Spleen (tissue), 13 donors: ENCODE measurements around the gene CDRT15. TPM values are rescaled to one million over a fixed set of nuclear protein-coding genes. Genes with fewer than 3 reads are reported as not detected.
"Not testable (repeated sequence)": the region's sequence is repeated elsewhere in the genome, so short reads cannot be mapped to it uniquely, and the experiment has no call there.

Experiments
- DNase-seq: peaks from one replicate; pipeline ENCODE4 v3.0.0-alpha.2; 2020
- H3K27ac ChIP-seq, 8 donors: fragments of 200-600 bp; sonication (generic) in 7 of 8; 1 replicate in 4 of 8; 2 replicates in 4 of 8; pipeline versions ENCODE4 v1.5.0 to v1.8.0; 2016 to 2021; ENCODE audit warnings: inconsistent platforms in 4 of 8, mild to moderate bottlenecking in 4 of 8, moderate library complexity in 1 of 8
- H3K27me3 ChIP-seq, 7 donors: fragments of 200-600 bp; sonication (generic) in 6 of 7; replicated peaks in 1 of 7; 1 replicate in 4 of 7; 2 replicates in 3 of 7; pipeline versions ENCODE4 v1.5.0 to v1.8.0; 2016 to 2021; ENCODE audit warnings: inconsistent platforms in 3 of 7, mild to moderate bottlenecking in 1 of 7
- H3K36me3 ChIP-seq, 6 donors: fragments of 200-600 bp; sonication (generic) in 5 of 6; 1 replicate in 4 of 6; 2 replicates in 2 of 6; pipeline versions ENCODE4 v1.5.0 to v1.8.0; 2016 to 2021; ENCODE audit warnings: inconsistent platforms in 2 of 6
- H3K4me1 ChIP-seq, 6 donors: fragments of 200-600 bp; sonication (generic) in 5 of 6; 1 replicate in 3 of 6; 2 replicates in 3 of 6; pipeline versions ENCODE4 v1.5.0 to v1.8.0; 2016 to 2021; ENCODE audit warnings: inconsistent platforms in 3 of 6
- H3K4me3 ChIP-seq, 8 donors: fragments of 200-600 bp; sonication (generic) in 7 of 8; 1 replicate in 4 of 8; 2 replicates in 4 of 8; pipeline versions ENCODE4 v1.5.0 to v1.8.0; 2016 to 2021; ENCODE audit warnings: inconsistent platforms in 4 of 8, mild to moderate bottlenecking in 4 of 8, moderate library complexity in 2 of 8
- H3K9me3 ChIP-seq, 8 donors: fragments of 200-600 bp; sonication (generic) in 7 of 8; 1 replicate in 4 of 8; 2 replicates in 4 of 8; pipeline versions ENCODE4 v1.5.0 to v1.8.0; 2016 to 2021; ENCODE audit warnings: inconsistent platforms in 4 of 8
- POLR2A ChIP-seq, 3 donors: fragments of 450-650 bp; IDR thresholded peaks; one replicate each; pipeline ENCODE4 v1.5.1; 2017; ENCODE audit warnings: antibody characterized with exemption in 3 of 3, mild to moderate bottlenecking in 1 of 3
- POLR2AphosphoS5 ChIP-seq, 3 donors: sonication (generic); formaldehyde crosslinking; IDR thresholded peaks; one replicate each; pipeline ENCODE4 v1.5.1; 2017; ENCODE audit warnings: antibody characterized with exemption in 3 of 3
- WGBS, 5 donors: extraction: QIAGEN DNeasy Blood & Tissue Kit in 3 of 5; methylation state at CpG; one replicate each; pipeline versions ENCODE4 v1.1.5 to v1.1.7; 2013 to 2018; 5-methylcytosine and 5-hydroxymethylcytosine counted together
- intact Hi-C: fragments of 100-400 bp; cut with DNase I; formaldehyde crosslinking; loops from one replicate; pipeline ENCODE4 v1.15.0; 2023; ENCODE audit warnings: low total_unique reads
- long read RNA-seq, 2 donors: transcript quantifications; one replicate each; lab custom pipeline, GENCODE V29; 2026
- polyA plus RNA-seq, 3 donors: library from polyadenylated mRNA; stranded (reverse); fragments of 200-250 nt; gene quantifications; one replicate each; pipeline ENCODE4 v1.2.1, GENCODE V29; 2013
- total RNA-seq, 7 donors: library from RNA; depleted of rRNA in 3 of 7; stranded (reverse); fragments of >200 nt in 3 of 7; fragmentation: NEBNext Ultra II Directional in 4 of 7; extraction: Animal tissue kit (Norgen Biotek cat#: 25700) in 4 of 7; gene quantifications; one replicate each; pipeline versions ENCODE4 v1.1.0 to v1.2.1, GENCODE V29; 2016 to 2021
- TF ChIP-seq, protein P1 (sequence below), 11 experiments: fragments of 200-600 bp in 7 of 11; fragments of 450-650 bp in 4 of 11; sonication (generic) in 4 of 11; IDR thresholded peaks in 8 of 11; conservative IDR thresholded peaks in 3 of 11; 1 replicate in 7 of 11; 2 replicates in 4 of 11; pipeline versions ENCODE4 v1.4.0 to v1.8.0; 2016 to 2021; ENCODE audit warnings: antibody characterized with exemption in 11 of 11, inconsistent platforms in 4 of 11, mild to moderate bottlenecking in 1 of 11
- donor health status: healthy with polysubstance abuse.
- donor health status: DM: no; HTN: no; CAD: no; lungs with moderate emphysema.
- donor health status: DM: no; HTN: no; CAD: no.
- donor health status: Bipolar disorder and iron deficiency.
- donor health status: healthy.
- donor health status: DM: no; HTN: no; CAD: no.
- donor health status: DM: yes; HTN: yes; CAD: no.

CDRT15 gene
- total RNA-seq = not detected
- polyA plus RNA-seq = not detected
- long read RNA-seq, donor 1 = 0 reads
- long read RNA-seq, donor 2 = 0 reads

DNA sequence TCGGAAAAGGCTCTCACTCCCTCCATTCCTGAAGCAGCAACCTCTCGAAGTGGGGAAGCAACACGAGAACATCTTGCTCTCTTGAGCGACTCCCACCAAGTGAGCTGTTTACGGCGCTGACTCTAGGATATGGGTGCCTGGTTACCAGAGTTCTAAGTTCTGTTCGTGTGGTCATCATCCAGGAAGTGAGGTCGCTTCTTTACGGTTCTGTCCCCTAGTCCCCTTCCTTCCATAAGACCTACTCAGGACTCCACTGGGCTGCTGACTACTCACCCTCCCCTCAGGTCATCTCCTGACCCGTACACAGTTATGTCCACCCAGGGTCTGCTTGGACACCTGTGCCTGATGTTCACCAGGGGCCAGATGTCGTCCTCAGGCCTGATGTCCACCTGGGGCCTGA is at the start of gene CDRT15:
TSS of gene CDRT15 (minus strand) at position 101 of the 400 bp plus-strand sequence. CDS start at position 72, 29 bp downstream.
- H3K27me3 ChIP-seq, H3K4me3 ChIP-seq, H3K36me3 ChIP-seq, H3K9me3 ChIP-seq, H3K27ac ChIP-seq, DNase-seq, intact Hi-C loops, H3K4me1 ChIP-seq: not testable (repeated sequence)
- WGBS, 5 donors = 80 to 95% (median 91%) methylated on average over 9 to 11 of the region's 11 CpGs

- DNase-seq = no peak
- Histone ChIP-seq H3K27me3 (peaks cover 0 to 12% (median 0%) of the 10 kb centered on the region in 7 donors), H3K4me3 (no peak overlapping the region), H3K36me3 (no peaks in the 10 kb centered on the region), H3K9me3 (no peaks in the 10 kb centered on the region), H3K4me1 (no peaks in the 10 kb centered on the region), H3K27ac (no peak overlapping the region)
- intact Hi-C loops = no loop called here
- WGBS, 5 donors = 74 to 87% (median 83%) methylated on average over 2 of the region's 2 CpGs
- no peak for TF ChIP-seq POLR2A (IDR thresholded peaks at IDR 0.05)
- no peak for TF ChIP-seq POLR2AphosphoS5 (IDR thresholded peaks at IDR 0.05)
- TF ChIP-seq, protein P1, sequence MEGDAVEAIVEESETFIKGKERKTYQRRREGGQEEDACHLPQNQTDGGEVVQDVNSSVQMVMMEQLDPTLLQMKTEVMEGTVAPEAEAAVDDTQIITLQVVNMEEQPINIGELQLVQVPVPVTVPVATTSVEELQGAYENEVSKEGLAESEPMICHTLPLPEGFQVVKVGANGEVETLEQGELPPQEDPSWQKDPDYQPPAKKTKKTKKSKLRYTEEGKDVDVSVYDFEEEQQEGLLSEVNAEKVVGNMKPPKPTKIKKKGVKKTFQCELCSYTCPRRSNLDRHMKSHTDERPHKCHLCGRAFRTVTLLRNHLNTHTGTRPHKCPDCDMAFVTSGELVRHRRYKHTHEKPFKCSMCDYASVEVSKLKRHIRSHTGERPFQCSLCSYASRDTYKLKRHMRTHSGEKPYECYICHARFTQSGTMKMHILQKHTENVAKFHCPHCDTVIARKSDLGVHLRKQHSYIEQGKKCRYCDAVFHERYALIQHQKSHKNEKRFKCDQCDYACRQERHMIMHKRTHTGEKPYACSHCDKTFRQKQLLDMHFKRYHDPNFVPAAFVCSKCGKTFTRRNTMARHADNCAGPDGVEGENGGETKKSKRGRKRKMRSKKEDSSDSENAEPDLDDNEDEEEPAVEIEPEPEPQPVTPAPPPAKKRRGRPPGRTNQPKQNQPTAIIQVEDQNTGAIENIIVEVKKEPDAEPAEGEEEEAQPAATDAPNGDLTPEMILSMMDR (IDR thresholded peaks at IDR 0.05 in 8 of 11, conservative IDR thresholded peaks at IDR 0.05 in 3 of 11) = no peak
Measured at GRCh38 chr17:14282726-14283125, 46.1 kb upstream of the CDRT15 start.

GRCh38 chr17:14281530-14281929 is 44.9 kb upstream of the CDRT15 start:
- Histone ChIP-seq H3K4me1 (no peaks in the 10 kb centered on the region), H3K27me3 (peaks cover 0 to 12% (median 0%) of the 10 kb centered on the region in 7 donors), H3K36me3 (no peaks in the 10 kb centered on the region), H3K4me3 (no peak overlapping the region), H3K9me3 (no peaks in the 10 kb centered on the region), H3K27ac (no peak overlapping the region)
- intact Hi-C loops = no loop called here
- 73 to 97% (median 92%) methylated on average over 3 of the region's 3 CpGs for WGBS, 5 donors
- TF ChIP-seq, protein P1 (IDR thresholded peaks at IDR 0.05 in 8 of 11, conservative IDR thresholded peaks at IDR 0.05 in 3 of 11) = no peak
- TF ChIP-seq POLR2A (IDR thresholded peaks at IDR 0.05) (no peak), POLR2AphosphoS5 (IDR thresholded peaks at IDR 0.05) (no peak)
- DNase-seq = no peak

DNA sequence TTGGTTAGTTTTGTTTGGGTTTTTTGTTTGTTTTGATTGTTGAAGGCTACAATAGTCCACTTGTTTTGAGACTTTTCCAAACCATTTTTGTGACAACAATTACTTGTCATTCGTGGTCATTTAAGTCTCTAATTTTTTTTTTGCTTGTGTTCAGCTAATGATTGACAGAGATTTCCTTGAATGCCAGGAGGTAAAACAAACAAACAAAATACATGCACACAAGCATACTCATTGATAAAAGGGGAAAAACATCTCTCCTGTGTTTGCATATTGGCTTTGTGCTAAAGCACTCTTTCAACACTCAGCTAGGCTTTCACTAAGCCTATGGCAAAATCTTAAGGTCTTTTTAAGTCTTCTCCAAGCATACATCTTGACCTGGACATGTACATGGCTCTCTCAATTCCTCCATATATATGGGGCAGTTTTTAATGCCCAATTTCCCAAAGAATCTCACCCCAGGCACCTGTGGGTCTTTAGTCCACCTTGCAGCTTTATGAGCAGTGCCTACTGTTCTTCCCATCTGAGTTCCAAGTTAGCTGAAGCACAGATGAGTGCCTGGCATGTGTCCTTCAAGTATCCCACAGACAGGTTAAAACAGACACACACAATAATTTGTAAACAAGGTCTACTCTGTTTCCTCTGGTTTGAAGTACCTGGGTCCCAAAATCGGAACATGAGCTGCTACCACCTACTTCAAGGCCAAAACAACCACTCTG is 40.0 kb upstream of the CDRT15 start:
- 66 to 80% (median 73%) methylated on average over 2 of the region's 2 CpGs for WGBS, 5 donors
- Histone ChIP-seq H3K36me3 (no peaks in the 10 kb centered on the region), H3K4me3 (no peak overlapping the region), H3K27ac (no peak overlapping the region), H3K9me3 (peaks cover 0 to 13% (median 3%) of the 10 kb centered on the region in 8 donors), H3K4me1 (no peaks in the 10 kb centered on the region), H3K27me3 (peaks cover 0 to 6% (median 0%) of the 10 kb centered on the region in 7 donors)
- DNase-seq = no peak
- intact Hi-C loops = no loop called here
- TF ChIP-seq, protein P1 (IDR thresholded peaks at IDR 0.05 in 8 of 11, conservative IDR thresholded peaks at IDR 0.05 in 3 of 11) = no peak
- no peak for TF ChIP-seq POLR2AphosphoS5 (IDR thresholded peaks at IDR 0.05)
- no peak for TF ChIP-seq POLR2A (IDR thresholded peaks at IDR 0.05)
